Parathyroid adenoma (tissue), 2 donors: ENCODE data around the gene ATP2B2.

Experiments
- H2AFZ ChIP-seq: fragments of 300-600 bp; sonication (generic); one replicate; pipeline ENCODE4 v1.7.0; 2017; ENCODE audit warnings: antibody characterized with exemption, mild to moderate bottlenecking
- H3K27ac ChIP-seq: fragments of 300-600 bp; sonication (generic); one replicate; pipeline ENCODE4 v1.7.0; 2017
- H3K27me3 ChIP-seq: fragments of 300-600 bp; sonication (generic); one replicate; pipeline ENCODE4 v1.7.0; 2017; ENCODE audit warnings: low read length; ENCODE audit not compliant: control insufficient read depth, insufficient read depth
- H3K36me3 ChIP-seq: fragments of 300-600 bp; sonication (generic); one replicate; pipeline ENCODE4 v1.7.0; 2017; ENCODE audit warnings: low read length; ENCODE audit not compliant: control insufficient read depth, insufficient read depth
- H3K4me1 ChIP-seq: fragments of 300-600 bp; sonication (generic); one replicate; pipeline ENCODE4 v1.7.0; 2017; ENCODE audit warnings: control low read depth
- H3K4me2 ChIP-seq: fragments of 300-600 bp; sonication (generic); one replicate; pipeline ENCODE4 v1.7.0; 2017; ENCODE audit warnings: low read length
- H3K4me3 ChIP-seq: fragments of 300-600 bp; sonication (generic); one replicate; pipeline ENCODE4 v1.7.0; 2017; ENCODE audit warnings: low read depth, low read length
- H3K79me2 ChIP-seq: fragments of 300-600 bp; sonication (generic); one replicate; pipeline ENCODE4 v1.7.0; 2017; ENCODE audit warnings: control low read depth
- H3K9ac ChIP-seq: fragments of 300-600 bp; sonication (generic); one replicate; pipeline ENCODE4 v1.7.0; 2017; ENCODE audit warnings: mild to moderate bottlenecking
- H3K9me3 ChIP-seq: fragments of 300-600 bp; sonication (generic); one replicate; pipeline ENCODE4 v1.7.0; 2017; ENCODE audit warnings: low read length; ENCODE audit not compliant: control insufficient read depth
- CTCF ChIP-seq: fragments of 300-600 bp; sonication (generic); IDR thresholded peaks from one replicate; pipeline ENCODE4 v1.7.0; 2017; ENCODE audit warnings: antibody characterized with exemption, mild to moderate bottlenecking
- donor health status: primary hyperparathyroidism.

Gene ATP2B2

GRCh38 chr3:10495614-10496013, 9.8 kb downstream of the ATP2B2 start:
- no peak overlapping the region for H3K27ac ChIP-seq
- H3K4me3 ChIP-seq: no peak overlapping the region
- H3K4me1 ChIP-seq: no peaks in the 10 kb centered on the region
- H3K27me3 ChIP-seq: no peaks in the 10 kb centered on the region
- H3K9me3 ChIP-seq: no peaks in the 10 kb centered on the region
- no peaks in the 10 kb centered on the region for H3K36me3 ChIP-seq
- TF ChIP-seq CTCF: no peak
- H3K79me2 ChIP-seq: no peaks in the 10 kb centered on the region
- no peak overlapping the region for H2AFZ ChIP-seq
- no peak overlapping the region for H3K4me2 ChIP-seq
- H3K9ac ChIP-seq: no peak overlapping the region

GRCh38 chr3:10495003-10495402, 10.4 kb downstream of the ATP2B2 start:
- no peak overlapping the region for H2AFZ ChIP-seq
- no peak overlapping the region for H3K9ac ChIP-seq
- TF ChIP-seq CTCF: no peak
- no peaks in the 10 kb centered on the region for H3K27me3 ChIP-seq
- no peak overlapping the region for H3K4me2 ChIP-seq
- H3K9me3 ChIP-seq: no peaks in the 10 kb centered on the region
- no peaks in the 10 kb centered on the region for H3K36me3 ChIP-seq
- H3K27ac ChIP-seq: no peak overlapping the region
- H3K79me2 ChIP-seq: no peaks in the 10 kb centered on the region
- no peaks in the 10 kb centered on the region for H3K4me1 ChIP-seq
- H3K4me3 ChIP-seq: no peak overlapping the region

- H3K9ac ChIP-seq: no peak overlapping the region
- H3K9me3 ChIP-seq: no peaks in the 10 kb centered on the region
- H3K4me3 ChIP-seq: no peak overlapping the region
- H3K4me2 ChIP-seq: no peak overlapping the region
- H3K27ac ChIP-seq: no peak overlapping the region
- no peak for TF ChIP-seq CTCF
- H2AFZ ChIP-seq: no peak overlapping the region
- no peaks in the 10 kb centered on the region for H3K79me2 ChIP-seq
- H3K4me1 ChIP-seq: no peaks in the 10 kb centered on the region
- no peaks in the 10 kb centered on the region for H3K36me3 ChIP-seq
- H3K27me3 ChIP-seq: no peaks in the 10 kb centered on the region
Observed at GRCh38 chr3:10494180-10494579, 11.2 kb downstream of the ATP2B2 start.

GRCh38 chr3:10493202-10493589, 12.2 kb downstream of the ATP2B2 start:
- Histone ChIP-seq H3K4me1 (no peaks in the 10 kb centered on the region), H3K4me3 (no peak overlapping the region), H3K27me3 (no peaks in the 10 kb centered on the region), H3K9ac (no peak overlapping the region), H3K4me2 (no peak overlapping the region), H3K79me2 (no peaks in the 10 kb centered on the region), H3K9me3 (no peaks in the 10 kb centered on the region), H3K36me3 (no peaks in the 10 kb centered on the region), H2AFZ (no peak overlapping the region), H3K27ac (no peak overlapping the region)
- TF ChIP-seq CTCF: no peak

GRCh38 chr3:10492364-10493201, 12.8 kb downstream of the ATP2B2 start:
- no peak overlapping the region for H3K9ac ChIP-seq

More at GRCh38 chr3:10492364-10493201, 12.8 kb downstream of the ATP2B2 start:
- Histone ChIP-seq H3K27ac (no peak overlapping the region), H3K27me3 (no peaks in the 10 kb centered on the region), H3K36me3 (no peaks in the 10 kb centered on the region), H3K79me2 (no peaks in the 10 kb centered on the region), H3K4me3 (no peak overlapping the region), H2AFZ (no peak overlapping the region), H3K4me1 (no peaks in the 10 kb centered on the region), H3K9me3 (no peaks in the 10 kb centered on the region), H3K4me2 (no peak overlapping the region)
- no peak for TF ChIP-seq CTCF
